Memory B cell (primary cell): ENCODE measurements around the gene BRME1.

ENCODE experiments used
- ATAC-seq: fragments of 150-1000 bp; cut with Tn5 transposase; 2 replicates; pipeline ENCODE4 v1.10.0; 2021; ENCODE audit warnings: low read depth, mild to moderate bottlenecking, moderate library complexity
- DNase-seq, 2 donors: peaks; one replicate each; pipeline ENCODE4 v3.0.0; 2022; ENCODE audit warnings: low spot score in 2 of 2
- H3K27ac Mint-ChIP-seq: one replicate; pipeline ENCODE4 v1.8.0; 2022; ENCODE audit warnings: mild to moderate bottlenecking, moderate library complexity, mixed read lengths
- H3K27me3 Mint-ChIP-seq: one replicate; pipeline ENCODE4 v1.8.0; 2022; ENCODE audit warnings: mixed read lengths
- H3K36me3 Mint-ChIP-seq: one replicate; pipeline ENCODE4 v1.8.0; 2022; ENCODE audit warnings: mild to moderate bottlenecking, mixed read lengths
- H3K4me1 Mint-ChIP-seq: one replicate; pipeline ENCODE4 v1.8.0; 2022; ENCODE audit warnings: mixed read lengths
- H3K4me3 Mint-ChIP-seq: one replicate; pipeline ENCODE4 v1.8.0; 2022; ENCODE audit warnings: mild to moderate bottlenecking, moderate library complexity, mixed read lengths
- H3K9me3 Mint-ChIP-seq: one replicate; pipeline ENCODE4 v1.8.0; 2022; ENCODE audit warnings: mixed read lengths

BRME1 gene

DNA sequence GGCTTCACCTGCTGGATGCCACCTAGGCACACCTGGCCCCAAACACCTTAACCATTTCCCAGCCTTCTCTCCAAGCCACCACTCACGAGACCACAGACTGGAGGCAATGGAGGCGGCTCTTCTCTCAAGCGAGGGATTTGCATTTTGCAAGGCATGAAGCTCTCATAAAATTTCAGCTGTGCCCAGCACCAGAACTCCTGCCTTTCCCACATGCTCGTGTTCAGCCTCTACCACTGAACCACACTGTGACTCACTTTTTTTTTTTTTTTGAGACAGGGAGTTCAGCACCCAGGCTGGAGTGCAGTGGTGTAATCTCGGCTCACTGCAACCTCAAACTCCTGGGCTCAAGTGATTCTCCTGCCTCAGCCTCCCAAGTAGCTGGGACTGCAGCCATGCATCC is 18.4 kb downstream of the BRME1 start:
- no peak overlapping the region for H3K4me3 Mint-ChIP-seq
- no peaks in the 10 kb centered on the region for H3K9me3 Mint-ChIP-seq
- H3K27me3 Mint-ChIP-seq = no peaks in the 10 kb centered on the region
- ATAC-seq (no peak), DNase-seq (no peak)
- no peaks in the 10 kb centered on the region for H3K4me1 Mint-ChIP-seq
- H3K27ac Mint-ChIP-seq = no peak overlapping the region
- no peaks in the 10 kb centered on the region for H3K36me3 Mint-ChIP-seq

DNA sequence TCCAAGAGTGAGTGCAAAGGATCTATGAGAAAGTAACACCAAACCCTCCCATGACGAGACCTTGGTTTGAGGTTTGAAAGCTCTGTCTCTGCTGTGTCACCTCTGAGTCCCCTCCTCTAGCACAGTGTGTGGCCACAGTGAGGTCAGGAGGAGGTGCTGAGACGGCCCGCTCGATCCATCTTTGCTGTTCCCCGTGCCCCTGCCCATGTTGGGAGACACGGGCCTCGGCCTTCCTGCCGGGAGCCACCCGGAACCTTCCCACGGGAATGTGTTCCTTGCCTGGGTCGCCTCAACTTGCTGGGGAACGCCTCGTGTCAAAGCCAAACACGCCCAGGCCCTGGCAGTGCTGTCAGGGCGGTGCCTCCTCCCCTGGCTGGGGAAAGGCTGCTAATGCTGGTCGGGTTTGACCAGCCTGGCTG is 18.9 kb downstream of the BRME1 start:
- ATAC-seq (no peak), DNase-seq (no peak)
- no peak overlapping the region for H3K27ac Mint-ChIP-seq
- H3K4me1 Mint-ChIP-seq = peaks cover 3% of the 10 kb centered on the region
- no peak overlapping the region for H3K4me3 Mint-ChIP-seq
- no peaks in the 10 kb centered on the region for H3K36me3 Mint-ChIP-seq
- no peaks in the 10 kb centered on the region for H3K27me3 Mint-ChIP-seq
- H3K9me3 Mint-ChIP-seq = no peaks in the 10 kb centered on the region

DNA sequence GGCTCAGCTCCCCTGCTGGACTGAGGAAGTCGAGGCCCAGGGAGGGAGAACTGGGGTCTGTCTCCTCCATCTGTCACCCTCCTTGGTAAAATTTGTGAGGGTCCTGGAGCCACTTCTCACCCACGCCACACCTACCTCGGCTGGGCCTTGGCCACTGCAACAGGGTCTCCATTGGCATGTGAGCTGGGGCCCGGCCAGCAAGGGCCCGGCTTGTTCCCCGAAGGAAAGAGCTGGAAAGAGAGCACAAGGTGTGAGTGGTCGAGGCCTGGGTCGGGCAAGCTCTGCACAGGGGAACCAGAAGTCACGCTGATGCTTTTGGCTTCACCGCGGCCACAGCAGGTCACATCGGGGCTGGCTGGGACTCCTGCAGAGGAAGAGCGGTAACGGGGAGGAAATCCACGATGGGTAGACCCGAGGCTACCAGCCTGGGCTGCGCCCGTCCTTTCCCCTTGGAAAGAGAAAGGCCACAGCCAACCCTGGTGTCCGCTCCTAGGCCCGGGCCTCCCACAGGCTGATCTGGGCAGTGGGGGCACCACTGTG is 20.0 kb downstream of the BRME1 start:
- DNase-seq (no peak), ATAC-seq (no peak)
- peaks cover 14% of the 10 kb centered on the region for H3K4me1 Mint-ChIP-seq
- no peaks in the 10 kb centered on the region for H3K27me3 Mint-ChIP-seq
- H3K9me3 Mint-ChIP-seq = no peaks in the 10 kb centered on the region
- H3K27ac Mint-ChIP-seq = no peak overlapping the region
- H3K4me3 Mint-ChIP-seq = no peak overlapping the region
- H3K36me3 Mint-ChIP-seq = no peaks in the 10 kb centered on the region

DNA sequence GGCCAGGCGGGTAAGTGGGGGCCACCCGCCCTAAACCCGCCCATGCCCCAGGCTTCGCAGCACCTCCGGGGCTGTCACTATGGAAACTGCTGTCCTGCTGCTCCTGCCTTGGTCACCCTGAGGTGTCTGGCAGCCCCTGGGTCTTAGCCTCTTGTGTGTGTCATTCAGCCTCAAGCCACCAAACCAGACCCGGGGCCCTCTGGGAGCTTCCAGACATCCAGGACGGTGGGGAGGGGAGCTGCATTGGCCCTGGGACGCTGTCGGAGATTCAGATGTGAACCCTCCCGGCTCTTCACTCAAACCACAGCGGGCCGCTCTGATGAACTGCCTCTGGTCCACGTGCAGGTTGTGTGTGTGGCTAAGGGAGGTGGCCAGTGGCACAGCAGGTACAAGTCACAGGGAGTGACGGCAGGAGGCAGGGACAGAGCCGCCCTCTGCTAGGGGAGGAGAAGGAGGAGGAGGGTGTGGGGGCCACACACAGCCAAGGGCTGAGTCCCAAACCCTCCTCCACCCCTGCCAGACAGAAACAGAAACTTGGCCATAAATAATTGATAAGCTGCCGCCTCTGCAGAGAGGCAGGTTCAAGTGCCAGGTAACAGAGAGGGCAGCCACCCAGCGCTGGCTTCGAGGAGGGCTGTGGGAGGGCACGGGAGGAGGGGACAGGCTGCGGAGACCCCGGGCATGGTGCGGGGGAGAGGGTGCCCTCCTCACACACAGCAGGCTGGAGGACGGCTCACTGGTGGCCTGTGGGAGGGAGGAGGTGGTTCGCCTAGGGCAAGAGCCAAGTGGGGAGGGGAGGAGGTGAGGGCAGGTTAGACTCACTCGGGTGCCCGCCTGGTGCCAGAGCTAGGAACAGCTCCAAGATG is 21.0 kb downstream of the BRME1 start:
- Mint-ChIP-seq H3K4me3 (no peak overlapping the region), H3K27ac (no peak overlapping the region), H3K4me1 (peaks cover 18% of the 10 kb centered on the region), H3K27me3 (no peaks in the 10 kb centered on the region), H3K9me3 (no peaks in the 10 kb centered on the region), H3K36me3 (no peaks in the 10 kb centered on the region)
- DNase-seq (no peak), ATAC-seq (no peak)

DNA sequence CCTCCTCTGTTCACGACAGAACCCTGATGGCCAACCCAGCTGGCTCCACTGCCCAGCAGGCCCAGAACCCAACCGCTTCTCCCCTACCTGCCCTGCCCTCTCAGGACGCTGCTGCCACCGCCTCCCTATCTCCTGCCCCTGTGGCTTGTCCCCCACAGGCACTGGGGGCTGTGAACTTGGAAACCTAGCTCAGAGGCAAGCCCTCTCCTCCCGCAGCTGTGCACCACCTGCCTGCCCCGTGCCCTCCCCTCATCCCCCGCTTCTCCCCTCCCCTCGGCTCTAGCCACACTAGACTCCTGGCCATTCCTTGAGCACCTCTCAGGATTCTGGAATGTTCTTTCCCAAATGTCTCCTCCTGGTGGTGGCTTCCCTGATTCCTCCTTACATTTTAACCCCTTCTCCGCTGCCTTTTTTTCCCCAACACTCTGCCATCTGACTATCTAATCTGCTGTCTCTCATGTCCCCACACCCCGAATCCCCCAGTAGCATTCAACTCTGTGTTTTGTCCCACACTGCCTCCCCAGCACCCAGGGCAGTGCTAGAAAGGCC is 22.3 kb downstream of the BRME1 start:
- Mint-ChIP-seq H3K4me3 (no peak overlapping the region), H3K27ac (no peak overlapping the region), H3K9me3 (no peaks in the 10 kb centered on the region), H3K36me3 (no peaks in the 10 kb centered on the region), H3K27me3 (no peaks in the 10 kb centered on the region), H3K4me1 (peaks cover 18% of the 10 kb centered on the region)
- ATAC-seq (no peak), DNase-seq (no peak)

DNA sequence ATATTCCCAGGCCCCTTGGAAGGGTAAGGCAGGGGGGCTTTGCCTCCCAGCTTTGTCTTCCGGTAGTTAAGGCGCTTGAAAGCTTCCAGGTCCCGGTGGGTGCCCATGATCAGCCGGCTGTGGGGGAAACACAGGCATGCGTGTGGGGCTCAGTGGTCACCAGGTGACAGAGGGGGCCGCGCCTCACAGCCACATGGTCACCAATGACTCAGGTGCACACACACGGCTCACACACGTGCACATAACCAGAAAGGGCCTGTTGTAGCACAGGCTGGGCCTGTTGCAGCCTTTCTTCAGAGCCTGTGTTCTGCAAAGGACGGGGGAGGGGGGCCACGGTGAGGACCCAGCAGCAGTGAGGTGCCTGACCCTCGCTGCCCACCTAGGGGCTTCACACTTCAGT is 23.1 kb downstream of the BRME1 start:
- H3K36me3 Mint-ChIP-seq = no peaks in the 10 kb centered on the region
- no peak overlapping the region for H3K27ac Mint-ChIP-seq
- H3K4me1 Mint-ChIP-seq = peaks cover 18% of the 10 kb centered on the region
- DNase-seq = no peak
- no peak overlapping the region for H3K4me3 Mint-ChIP-seq
- ATAC-seq = no peak
- no peaks in the 10 kb centered on the region for H3K9me3 Mint-ChIP-seq
- H3K27me3 Mint-ChIP-seq = no peaks in the 10 kb centered on the region

DNA sequence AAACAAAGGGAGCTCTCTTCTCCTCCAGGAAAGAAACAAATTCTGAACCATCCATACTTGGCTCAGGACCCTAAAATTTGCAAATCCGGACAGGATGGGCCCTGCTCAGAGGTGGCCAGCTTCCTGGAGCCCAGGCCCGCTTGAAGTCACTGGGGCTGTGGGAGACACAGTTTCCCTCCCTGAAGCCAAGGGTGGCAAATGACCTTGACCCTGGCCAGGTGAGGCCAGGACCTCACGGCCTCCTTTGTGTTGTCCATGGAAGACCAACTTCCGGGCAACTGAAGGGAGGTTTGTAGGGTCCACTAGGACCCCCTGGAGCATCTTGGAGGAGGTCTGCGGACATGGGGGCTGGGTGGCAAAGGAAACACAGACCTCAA is 23.5 kb downstream of the BRME1 start:
- peaks cover 18% of the 10 kb centered on the region for H3K4me1 Mint-ChIP-seq
- no peaks in the 10 kb centered on the region for H3K9me3 Mint-ChIP-seq
- no peak overlapping the region for H3K27ac Mint-ChIP-seq
- ATAC-seq (no peak), DNase-seq (no peak)
- H3K36me3 Mint-ChIP-seq = no peaks in the 10 kb centered on the region
- H3K4me3 Mint-ChIP-seq = no peak overlapping the region
- no peaks in the 10 kb centered on the region for H3K27me3 Mint-ChIP-seq

DNA sequence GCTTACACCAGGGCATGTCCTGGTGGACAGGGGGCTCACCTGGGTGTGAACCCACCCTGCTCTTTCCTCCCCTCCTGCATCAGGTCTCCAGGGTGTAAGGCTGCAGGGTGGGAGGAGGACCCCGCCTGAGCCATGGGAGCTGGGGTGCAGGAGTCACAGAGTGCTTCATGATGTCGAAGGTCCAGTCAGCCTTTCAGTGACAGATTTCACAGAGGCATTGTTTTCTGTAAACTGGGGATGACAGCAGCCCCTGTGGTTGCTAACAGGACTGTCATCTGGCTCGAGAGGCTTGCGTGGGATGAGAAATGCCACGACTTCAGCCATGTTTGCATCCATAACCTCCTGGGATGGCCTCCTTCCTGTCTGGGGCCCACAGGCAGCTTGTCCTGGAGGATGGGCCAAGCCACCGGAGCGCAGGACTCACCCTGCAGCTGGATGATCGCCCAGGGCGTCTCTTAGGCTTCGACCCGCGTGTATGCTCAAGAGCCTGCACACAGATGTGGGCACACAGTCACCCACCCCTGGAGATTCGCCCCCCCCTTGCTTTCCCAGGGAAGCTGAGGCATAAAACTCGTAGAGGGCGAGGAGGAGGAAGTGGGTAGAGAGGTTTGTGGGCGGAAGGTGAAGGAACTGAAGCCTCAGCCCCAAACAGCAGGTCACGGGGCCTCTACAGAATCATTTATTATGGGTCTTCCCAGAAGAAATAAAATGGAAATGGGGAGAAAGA is 24.1 kb downstream of the BRME1 start:
- Mint-ChIP-seq H3K4me3 (peak overlapping the region; percentile 32), H3K27ac (no peak overlapping the region), H3K9me3 (no peaks in the 10 kb centered on the region), H3K36me3 (no peaks in the 10 kb centered on the region), H3K4me1 (peaks cover 18% of the 10 kb centered on the region), H3K27me3 (no peaks in the 10 kb centered on the region)
- ATAC-seq (no peak), DNase-seq (no peak)

DNA sequence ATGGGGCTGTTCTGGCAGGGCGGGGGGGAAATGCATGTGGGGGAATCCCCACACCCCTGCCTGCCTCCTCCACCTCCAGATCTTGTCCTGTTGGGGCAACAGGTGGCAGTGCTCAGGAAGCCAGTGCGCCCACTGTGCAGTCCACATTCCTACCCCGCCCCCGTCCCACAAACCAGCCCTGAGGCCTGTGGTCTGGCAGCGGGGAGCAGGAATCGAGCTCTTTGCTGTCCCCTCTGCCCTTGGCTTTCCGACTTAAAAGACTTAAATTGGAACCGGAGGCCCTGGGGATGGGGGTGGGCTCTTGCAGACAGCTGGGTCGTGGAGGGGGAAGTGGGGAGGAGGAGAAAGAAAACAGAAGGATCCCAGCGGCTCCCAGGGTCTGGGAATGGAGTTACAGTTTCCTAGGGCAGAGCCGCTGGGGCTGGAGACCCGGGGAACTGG is 24.6 kb downstream of the BRME1 start:
- H3K4me3 Mint-ChIP-seq = no peak overlapping the region
- no peak for DNase-seq
- H3K27me3 Mint-ChIP-seq = no peaks in the 10 kb centered on the region
- no peaks in the 10 kb centered on the region for H3K36me3 Mint-ChIP-seq
- H3K4me1 Mint-ChIP-seq = peaks cover 18% of the 10 kb centered on the region
- no peak for ATAC-seq
- no peaks in the 10 kb centered on the region for H3K9me3 Mint-ChIP-seq
- no peak overlapping the region for H3K27ac Mint-ChIP-seq

DNA sequence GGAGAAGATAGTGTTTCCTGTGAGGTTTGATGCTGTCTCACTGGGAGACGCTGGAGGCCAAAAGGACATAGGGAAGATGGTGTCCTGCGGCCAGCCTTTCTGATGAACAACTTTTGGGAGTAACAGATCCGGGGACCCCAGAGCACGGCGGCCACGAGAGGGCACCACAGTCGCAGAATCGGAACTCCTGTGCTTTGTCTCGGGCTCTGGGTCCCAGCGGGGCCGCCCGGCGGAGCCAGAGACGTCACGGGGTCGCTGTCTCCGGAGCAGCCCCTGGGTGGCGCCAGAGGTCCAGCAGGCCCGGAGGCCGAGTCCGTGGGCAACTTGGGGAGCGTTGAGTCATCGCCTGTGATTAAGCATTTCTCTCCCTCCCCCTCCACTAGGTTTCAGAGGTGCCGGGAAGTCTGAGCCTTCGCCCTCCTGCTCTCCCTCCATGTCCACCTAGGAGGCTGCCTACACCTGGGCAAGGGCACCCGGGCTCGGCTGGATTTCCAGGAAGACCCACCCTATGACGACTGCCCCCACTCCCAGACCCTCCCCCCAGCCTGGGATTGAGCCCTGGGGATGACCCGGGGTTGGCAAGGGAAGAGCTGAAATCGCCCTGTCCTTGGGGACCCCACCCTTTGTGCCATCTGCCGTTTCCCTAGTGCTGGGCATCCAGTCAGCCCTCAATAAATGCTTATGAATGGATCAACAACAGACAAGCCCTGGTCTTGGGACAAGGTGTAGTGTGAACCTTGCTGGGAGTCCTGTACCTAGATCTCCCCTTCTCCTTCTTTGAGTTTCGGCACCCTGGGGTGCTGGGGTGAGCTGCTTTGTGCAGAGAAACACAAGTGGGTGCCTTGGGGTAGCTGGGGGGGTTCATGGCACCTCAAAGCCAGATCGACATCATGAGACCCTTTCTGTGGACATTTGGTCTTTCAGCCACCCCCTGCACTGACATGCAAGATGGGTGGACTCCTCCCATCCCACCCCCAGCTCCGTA is 25.6 kb downstream of the BRME1 start:
- H3K9me3 Mint-ChIP-seq = no peaks in the 10 kb centered on the region
- no peak overlapping the region for H3K27ac Mint-ChIP-seq
- ATAC-seq (peak; percentile 92), DNase-seq (peak; percentile 98 to 99)
- no peaks in the 10 kb centered on the region for H3K36me3 Mint-ChIP-seq
- peaks cover 18% of the 10 kb centered on the region for H3K4me1 Mint-ChIP-seq
- peak overlapping the region; percentile 27 for H3K4me3 Mint-ChIP-seq
- no peaks in the 10 kb centered on the region for H3K27me3 Mint-ChIP-seq

DNA sequence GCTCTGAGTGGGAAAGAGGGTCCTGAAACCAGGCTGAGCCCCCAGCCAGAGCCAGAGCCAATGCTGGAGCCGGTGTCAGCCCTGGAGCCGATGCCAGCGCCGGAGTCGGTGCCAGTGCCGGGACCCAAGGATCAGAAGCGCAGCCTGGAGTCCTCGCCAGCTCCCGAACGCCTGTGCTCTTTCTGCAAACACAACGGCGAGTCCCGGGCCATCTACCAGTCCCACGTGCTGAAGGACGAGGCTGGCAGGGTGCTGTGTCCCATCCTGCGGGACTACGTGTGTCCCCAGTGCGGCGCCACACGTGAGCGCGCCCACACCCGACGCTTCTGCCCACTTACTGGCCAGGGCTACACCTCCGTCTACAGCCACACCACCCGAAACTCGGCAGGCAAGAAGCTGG is 28.6 kb downstream of the BRME1 start:
- peaks cover 9% of the 10 kb centered on the region for H3K27me3 Mint-ChIP-seq
- peaks cover 20% of the 10 kb centered on the region for H3K4me1 Mint-ChIP-seq
- H3K27ac Mint-ChIP-seq = no peak overlapping the region
- no peak overlapping the region for H3K4me3 Mint-ChIP-seq
- no peaks in the 10 kb centered on the region for H3K9me3 Mint-ChIP-seq
- ATAC-seq = no peak
- H3K36me3 Mint-ChIP-seq = no peaks in the 10 kb centered on the region
- no peak for DNase-seq

DNA sequence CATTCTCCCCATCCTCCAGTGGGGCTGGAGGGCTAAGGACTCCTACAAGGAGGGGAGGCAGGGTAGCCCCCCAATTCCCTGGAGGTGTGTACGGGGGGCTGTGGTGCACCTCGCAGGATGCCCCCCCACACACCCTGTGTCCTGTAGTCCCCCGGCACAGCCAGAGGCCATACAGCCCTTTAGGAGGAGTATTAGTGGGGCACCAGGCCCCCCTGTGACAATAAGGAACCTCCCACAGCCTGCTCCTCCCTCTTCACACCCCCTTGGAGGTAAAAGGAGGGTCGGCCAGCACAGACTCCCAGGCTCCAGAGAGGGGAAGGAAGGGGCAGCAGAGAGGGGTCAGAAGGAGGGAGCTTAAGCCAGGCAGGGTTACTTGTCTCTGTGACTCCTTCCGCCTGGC is 29.1 kb downstream of the BRME1 start, which contains the start of gene NANOS3:
Gene NANOS3, plus strand, starts transcription at position 301 of the 400 bp plus-strand sequence. CDS start 115 bp downstream, outside the sequence.
- ATAC-seq (no peak), DNase-seq (no peak)
- Mint-ChIP-seq H3K36me3 (no peaks in the 10 kb centered on the region), H3K4me3 (no peak within 1 kb of the TSS), H3K4me1 (peaks cover 15% of the 10 kb centered on the region), H3K27me3 (peaks cover 9% of the 10 kb centered on the region), H3K9me3 (no peaks in the 10 kb centered on the region), H3K27ac (no peak within 1 kb of the TSS)

DNA sequence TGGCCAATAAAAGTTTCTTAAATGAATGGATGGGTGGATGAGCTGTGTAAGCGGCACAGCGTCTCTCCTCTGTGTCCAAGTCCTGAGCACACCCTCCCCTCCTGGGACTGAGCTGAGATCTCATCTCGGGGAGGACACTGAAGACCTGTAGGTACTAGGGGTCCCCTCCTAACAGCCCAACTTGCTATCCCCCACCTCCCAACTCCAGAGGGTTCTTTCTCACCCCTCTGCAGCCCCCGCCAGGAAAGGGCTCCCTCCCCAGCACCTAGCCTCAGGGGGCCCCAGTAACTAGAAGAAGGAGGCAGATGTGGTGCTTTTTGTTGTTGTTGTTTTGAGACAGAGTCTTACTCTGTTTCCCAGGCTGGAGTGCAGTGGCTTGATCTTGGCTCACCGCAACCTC is 30.1 kb downstream of the BRME1 start:
- no peaks in the 10 kb centered on the region for H3K9me3 Mint-ChIP-seq
- ATAC-seq = no peak
- H3K27ac Mint-ChIP-seq = no peak overlapping the region
- peaks cover 9% of the 10 kb centered on the region for H3K4me1 Mint-ChIP-seq
- no peaks in the 10 kb centered on the region for H3K36me3 Mint-ChIP-seq
- H3K4me3 Mint-ChIP-seq = no peak overlapping the region
- no peak for DNase-seq
- peaks cover 13% of the 10 kb centered on the region for H3K27me3 Mint-ChIP-seq
